ENCODE measurements around the gene OXT. TPM values are rescaled to one million over a fixed set of nuclear protein-coding genes. Genes with fewer than 3 reads are reported as not detected.

Gene OXT
- total RNA-seq, 1 donor from 2014 or later, result not detected

DNA sequence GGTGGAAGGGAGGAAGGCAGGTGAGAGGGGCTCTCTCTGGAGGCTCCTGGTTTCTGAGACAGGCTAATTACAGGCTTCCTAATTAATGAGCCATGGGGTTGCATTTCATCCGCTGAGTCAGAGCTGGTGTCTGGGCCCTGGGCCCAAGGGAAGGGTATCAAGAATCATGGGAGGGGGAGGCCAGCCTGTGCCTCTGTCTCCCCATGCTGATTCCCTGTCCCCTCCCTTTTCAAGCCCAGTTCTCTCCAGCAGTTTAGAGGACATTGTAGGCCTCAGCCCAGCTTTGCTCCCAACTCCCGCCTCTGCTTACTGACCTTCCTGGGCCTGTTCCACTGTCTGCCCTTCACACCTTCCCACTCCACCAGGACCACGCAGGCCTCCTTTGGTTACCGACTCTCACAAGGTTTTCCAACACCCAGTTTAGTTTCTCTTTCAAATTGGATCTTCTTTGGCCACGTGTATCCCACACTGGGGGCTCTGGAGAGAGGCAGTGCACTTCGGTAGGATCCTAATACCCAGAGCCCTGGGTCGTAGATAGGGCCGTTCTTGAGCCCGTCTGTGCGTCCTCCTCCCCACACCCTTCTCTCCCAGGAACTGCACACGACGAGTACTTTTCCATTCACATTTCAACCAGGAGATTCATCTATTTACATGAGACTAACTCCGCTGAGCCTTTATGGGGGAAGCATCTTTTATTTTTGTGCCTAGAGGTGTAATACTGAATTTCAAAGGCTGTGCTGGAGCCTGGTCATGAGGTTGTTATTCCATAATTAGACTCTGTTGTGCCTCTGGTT lies 31.4 kb downstream of the OXT start:
- intact Hi-C loops (cut with micrococcal nuclease), result no loop called here
- TF ChIP-seq, protein P1, sequence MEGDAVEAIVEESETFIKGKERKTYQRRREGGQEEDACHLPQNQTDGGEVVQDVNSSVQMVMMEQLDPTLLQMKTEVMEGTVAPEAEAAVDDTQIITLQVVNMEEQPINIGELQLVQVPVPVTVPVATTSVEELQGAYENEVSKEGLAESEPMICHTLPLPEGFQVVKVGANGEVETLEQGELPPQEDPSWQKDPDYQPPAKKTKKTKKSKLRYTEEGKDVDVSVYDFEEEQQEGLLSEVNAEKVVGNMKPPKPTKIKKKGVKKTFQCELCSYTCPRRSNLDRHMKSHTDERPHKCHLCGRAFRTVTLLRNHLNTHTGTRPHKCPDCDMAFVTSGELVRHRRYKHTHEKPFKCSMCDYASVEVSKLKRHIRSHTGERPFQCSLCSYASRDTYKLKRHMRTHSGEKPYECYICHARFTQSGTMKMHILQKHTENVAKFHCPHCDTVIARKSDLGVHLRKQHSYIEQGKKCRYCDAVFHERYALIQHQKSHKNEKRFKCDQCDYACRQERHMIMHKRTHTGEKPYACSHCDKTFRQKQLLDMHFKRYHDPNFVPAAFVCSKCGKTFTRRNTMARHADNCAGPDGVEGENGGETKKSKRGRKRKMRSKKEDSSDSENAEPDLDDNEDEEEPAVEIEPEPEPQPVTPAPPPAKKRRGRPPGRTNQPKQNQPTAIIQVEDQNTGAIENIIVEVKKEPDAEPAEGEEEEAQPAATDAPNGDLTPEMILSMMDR (IDR thresholded peaks at IDR 0.05), result no peak
- Mint-ChIP-seq H3K36me3 (ENCODE audit: low read depth) (peaks cover 5% of the 10 kb centered on the region), H3K9me3 (no peaks in the 10 kb centered on the region), H3K4me3 (no peak overlapping the region), H3K27me3 (peaks cover 5% of the 10 kb centered on the region), H3K4me1 (peaks cover 11% of the 10 kb centered on the region), H3K27ac (no peak overlapping the region)
- ChIA-PET CTCF (no interaction called here), POLR2A (no interaction called here)
- DNase-seq, result no peak
- no peak for ATAC-seq (ENCODE audit: low read depth)

DNA sequence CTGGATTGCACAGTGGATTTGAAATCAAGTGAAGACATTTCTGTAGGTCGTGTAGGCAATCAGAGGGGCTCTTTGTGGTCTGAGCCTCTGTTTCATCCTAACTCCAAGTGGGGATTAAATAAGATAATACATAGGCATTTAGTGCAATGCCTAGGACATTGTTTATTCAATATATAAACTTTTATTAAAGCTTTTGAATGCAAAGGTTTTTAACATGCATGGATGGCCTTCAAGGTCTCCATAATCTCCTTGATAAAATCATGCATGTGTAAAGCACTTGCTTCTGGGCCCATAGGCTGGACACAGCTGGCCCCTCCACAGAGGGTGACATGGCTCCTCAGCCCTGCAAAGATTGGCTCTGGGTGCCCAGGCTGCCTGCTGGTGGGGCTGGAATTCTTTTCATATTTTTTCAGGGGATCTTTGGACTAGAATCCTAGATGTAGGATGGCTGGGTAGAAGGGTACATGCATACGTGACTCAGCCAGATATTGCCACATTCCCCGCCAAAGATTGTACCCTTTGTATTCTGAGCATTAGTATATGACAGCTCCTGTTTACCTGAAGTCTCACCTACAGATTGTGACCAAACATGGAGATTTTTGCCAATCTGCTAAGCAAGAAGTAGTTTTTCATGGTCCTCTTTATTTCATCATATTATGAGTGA lies 32.1 kb downstream of the OXT start:
- CTCF ChIA-PET, result no interaction called here
- peaks cover 11% of the 10 kb centered on the region for H3K4me1 Mint-ChIP-seq
- no peaks in the 10 kb centered on the region for H3K9me3 Mint-ChIP-seq
- H3K36me3 Mint-ChIP-seq (ENCODE audit: low read depth), result peaks cover 5% of the 10 kb centered on the region
- peaks cover 3% of the 10 kb centered on the region for H3K27me3 Mint-ChIP-seq
- intact Hi-C loops (cut with micrococcal nuclease), result no loop called here
- ATAC-seq (ENCODE audit: low read depth), result no peak
- no peak overlapping the region for H3K27ac Mint-ChIP-seq
- no peak for DNase-seq
- POLR2A ChIA-PET, result interaction anchor here (0.6 kb wide), 2 partner anchors 10 to 33 kb away, joined by 3 to 10 read pairs; no protein-coding TSS in a partner anchor
- H3K4me3 Mint-ChIP-seq, result no peak overlapping the region
- TF ChIP-seq, protein P1 (IDR thresholded peaks at IDR 0.05), result no peak

DNA sequence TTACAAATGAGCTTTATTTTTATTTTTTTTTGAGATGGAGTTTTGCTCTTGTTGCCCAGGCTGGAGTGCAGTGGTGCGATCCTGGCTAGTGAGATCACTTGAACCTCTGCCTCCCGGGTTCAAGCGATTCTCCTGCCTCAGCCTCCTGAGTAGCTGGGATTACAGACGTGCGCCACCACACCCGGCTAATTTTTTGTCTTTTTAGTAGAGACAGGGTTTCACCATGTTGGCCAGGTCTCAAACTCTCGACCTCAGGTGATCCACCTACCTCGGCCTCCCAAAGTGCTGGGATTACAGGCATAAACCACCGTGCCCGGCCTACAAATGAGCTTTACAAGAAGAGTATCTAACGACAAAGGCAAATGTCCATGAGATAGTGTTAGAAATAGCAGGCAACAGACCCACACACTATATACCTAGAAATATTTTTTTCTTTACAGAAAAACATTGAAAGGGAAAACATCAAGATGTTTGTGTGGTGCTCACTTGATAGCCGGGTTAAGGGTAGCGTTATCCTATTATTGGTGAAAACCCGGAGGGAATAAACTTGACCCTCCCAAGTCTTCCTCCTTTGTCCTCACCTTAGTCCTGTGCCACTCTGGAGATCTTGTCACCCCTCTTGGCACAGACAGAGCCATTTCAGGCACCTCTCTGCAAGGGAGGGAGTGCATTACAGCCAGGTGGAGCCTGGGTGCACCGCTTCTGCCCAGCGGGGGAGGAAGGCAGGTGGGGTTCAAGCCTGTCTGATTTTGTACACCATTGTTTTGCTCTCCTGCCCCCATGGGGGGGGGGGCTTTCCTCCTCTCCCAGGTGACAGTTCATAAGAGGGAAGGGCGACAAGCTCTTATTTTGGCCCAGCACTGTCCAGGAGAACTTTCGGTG lies 34.1 kb downstream of the OXT start:
- POLR2A ChIA-PET, result no interaction called here
- intact Hi-C loops (cut with micrococcal nuclease), result no loop called here
- Mint-ChIP-seq H3K27me3 (peaks cover 3% of the 10 kb centered on the region), H3K9me3 (no peaks in the 10 kb centered on the region), H3K4me3 (no peak overlapping the region), H3K4me1 (peaks cover 11% of the 10 kb centered on the region), H3K27ac (no peak overlapping the region), H3K36me3 (ENCODE audit: low read depth) (peaks cover 12% of the 10 kb centered on the region)
- ATAC-seq (ENCODE audit: low read depth), result no peak
- DNase-seq, result no peak
- CTCF ChIA-PET, result interaction anchor here (1.1 kb wide), 1 partner anchor 10 kb away, joined by 3 read pairs; no protein-coding TSS in a partner anchor
- TF ChIP-seq, protein P1 (IDR thresholded peaks at IDR 0.05), result no peak

DNA sequence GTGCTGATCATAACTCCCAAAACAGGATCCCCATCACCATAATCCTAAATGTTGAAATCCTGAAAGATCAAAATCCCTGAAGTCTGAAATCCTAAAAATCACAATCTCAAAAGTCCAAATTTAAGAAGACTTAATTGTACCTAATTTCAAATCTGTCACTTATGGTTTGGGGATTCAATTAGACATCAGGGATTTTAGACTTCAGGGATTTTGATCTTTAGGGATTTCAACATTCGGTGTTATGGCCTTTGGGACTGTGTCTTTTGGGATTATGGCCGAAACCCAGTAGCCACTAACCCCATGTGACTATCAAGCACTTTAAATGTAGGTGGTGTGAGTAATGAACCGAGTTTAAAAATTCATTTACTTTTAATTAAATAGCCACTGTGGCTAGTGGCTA lies 34.8 kb downstream of the OXT start:
- Mint-ChIP-seq H3K4me3 (no peak overlapping the region), H3K36me3 (ENCODE audit: low read depth) (peaks cover 12% of the 10 kb centered on the region), H3K27ac (no peak overlapping the region), H3K9me3 (no peaks in the 10 kb centered on the region), H3K27me3 (no peaks in the 10 kb centered on the region), H3K4me1 (peaks cover 11% of the 10 kb centered on the region)
- ChIA-PET CTCF (no interaction called here), POLR2A (no interaction called here)
- no peak for ATAC-seq (ENCODE audit: low read depth)
- intact Hi-C loops (cut with micrococcal nuclease), result no loop called here
- TF ChIP-seq, protein P1 (IDR thresholded peaks at IDR 0.05), result no peak
- DNase-seq, result no peak

Data from activated B cell treated with CpG ODN at 0.5 μM for 24 hours (primary cell).